Smooth muscle cell (in vitro differentiated cells): ENCODE measurements around the gene ATXN7L1. TPM values are rescaled to one million over a fixed set of nuclear protein-coding genes. Genes with fewer than 3 reads are reported as not detected.
"Not testable (repeated sequence)": the region's sequence is repeated elsewhere in the genome, so short reads cannot be mapped to it uniquely, and the experiment has no call there.

Experiments
- DNase-seq: peaks from one replicate; lab custom pipeline; 2025; ENCODE audit not compliant: unreplicated experiment; lab: John Stamatoyannopoulos, UW
- H2AFZ ChIP-seq: fragments of 200-600 bp; sonication (generic); 2 replicates; pipeline ENCODE4 v1.6.0; 2016; ENCODE audit warnings: antibody characterized with exemption, low read depth, mild to moderate bottlenecking
- H3F3A ChIP-seq: fragments of 200-600 bp; sonication (generic); 2 replicates; pipeline ENCODE4 v1.6.0; 2017; ENCODE audit warnings: antibody characterized with exemption, low read depth
- H3K27ac ChIP-seq: fragments of 200-600 bp; sonication (generic); 2 replicates; pipeline ENCODE4 v1.5.1; 2016; ENCODE audit warnings: low read depth, mild to moderate bottlenecking
- H3K27me3 ChIP-seq: fragments of 200-600 bp; sonication (generic); 2 replicates; pipeline ENCODE4 v1.6.1; 2016; ENCODE audit warnings: low read depth, mild to moderate bottlenecking
- H3K36me3 ChIP-seq: fragments of 200-600 bp; sonication (generic); 2 replicates; pipeline ENCODE4 v1.5.1; 2016; ENCODE audit warnings: low read depth
- H3K4me1 ChIP-seq: fragments of 200-600 bp; sonication (generic); 2 replicates; pipeline ENCODE4 v1.5.1; 2016; ENCODE audit warnings: low read depth
- H3K4me2 ChIP-seq: fragments of 200-600 bp; sonication (generic); 2 replicates; pipeline ENCODE4 v1.6.0; 2016; ENCODE audit warnings: mild to moderate bottlenecking
- H3K4me3 ChIP-seq: fragments of 200-600 bp; sonication (generic); 2 replicates; pipeline ENCODE4 v1.5.1; 2016; ENCODE audit warnings: mild to moderate bottlenecking
- H3K79me2 ChIP-seq: fragments of 200-600 bp; sonication (generic); 2 replicates; pipeline ENCODE4 v1.6.0; 2016; ENCODE audit warnings: low read depth, mild to moderate bottlenecking
- H3K9ac ChIP-seq: fragments of 200-600 bp; sonication (generic); 2 replicates; pipeline ENCODE4 v1.6.0; 2016; ENCODE audit warnings: low read depth
- H3K9me3 ChIP-seq: fragments of 200-600 bp; sonication (generic); replicated peaks from 2 replicates; pipeline ENCODE4 v1.5.1; 2016; ENCODE audit warnings: low read depth
- H4K20me1 ChIP-seq: fragments of 200-600 bp; sonication (generic); 2 replicates; pipeline ENCODE4 v1.6.0; 2016; ENCODE audit warnings: low read depth
- WGBS: methylation state at CpG from one replicate; pipeline ENCODE4 v1.1.7; 2016; ENCODE audit warnings: low lambda C conversion rate; 5-methylcytosine and 5-hydroxymethylcytosine counted together
- polyA plus RNA-seq: library from polyadenylated mRNA; unstranded; fragments of >200 nt; fragmentation: Nextera tagmentation; extraction: Ambion mirVana; gene quantifications from 2 replicates; pipeline ENCODE4 v1.2.1, GENCODE V29; 2016
- total RNA-seq: library from RNA; depleted of rRNA; stranded (reverse); fragments of >200 nt; gene quantifications from 2 replicates; pipeline ENCODE4 v1.2.3, GENCODE V29; 2014
- TF ChIP-seq, protein P1 (sequence below): fragments of 200-600 bp; sonication (generic); IDR thresholded peaks from 2 replicates; pipeline ENCODE4 v1.5.1; 2017; ENCODE audit warnings: borderline replicate concordance, mild to moderate bottlenecking, antibody characterized with exemption; ENCODE audit not compliant: insufficient read depth, poor library complexity, severe bottlenecking

ATXN7L1 gene
- total and polyA plus RNA-seq, 2 experiments from 2014 or later: 3.3 to 4.4 TPM

DNA sequence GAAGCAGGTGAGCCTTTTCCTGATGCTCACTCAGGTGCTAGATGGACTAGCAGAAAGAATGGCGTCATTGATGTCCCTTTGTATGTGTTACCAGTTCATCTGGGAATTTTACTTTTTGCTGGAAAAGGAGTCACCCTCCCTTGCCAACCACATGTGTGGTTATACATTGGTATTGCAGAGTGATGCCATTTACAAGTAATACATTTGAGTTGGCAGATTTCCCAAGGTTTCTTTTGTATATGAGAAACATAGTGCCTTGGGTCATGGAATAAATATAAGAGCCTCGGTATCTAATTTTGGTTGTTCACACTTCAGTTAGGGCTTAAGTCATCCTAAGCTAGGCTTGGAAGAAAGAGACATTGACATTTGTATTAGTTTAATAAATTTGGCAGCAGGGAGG is 10.4 kb upstream of the ATXN7L1 start:
- WGBS: 99% methylated on average over 2 of the region's 2 CpGs
- H3K36me3 ChIP-seq: no peaks in the 10 kb centered on the region
- peaks cover 4% of the 10 kb centered on the region for H3K4me1 ChIP-seq
- no peak overlapping the region for H2AFZ ChIP-seq
- H3K9me3 ChIP-seq: no peaks in the 10 kb centered on the region
- H3K9ac ChIP-seq: no peak overlapping the region
- TF ChIP-seq, protein P1, sequence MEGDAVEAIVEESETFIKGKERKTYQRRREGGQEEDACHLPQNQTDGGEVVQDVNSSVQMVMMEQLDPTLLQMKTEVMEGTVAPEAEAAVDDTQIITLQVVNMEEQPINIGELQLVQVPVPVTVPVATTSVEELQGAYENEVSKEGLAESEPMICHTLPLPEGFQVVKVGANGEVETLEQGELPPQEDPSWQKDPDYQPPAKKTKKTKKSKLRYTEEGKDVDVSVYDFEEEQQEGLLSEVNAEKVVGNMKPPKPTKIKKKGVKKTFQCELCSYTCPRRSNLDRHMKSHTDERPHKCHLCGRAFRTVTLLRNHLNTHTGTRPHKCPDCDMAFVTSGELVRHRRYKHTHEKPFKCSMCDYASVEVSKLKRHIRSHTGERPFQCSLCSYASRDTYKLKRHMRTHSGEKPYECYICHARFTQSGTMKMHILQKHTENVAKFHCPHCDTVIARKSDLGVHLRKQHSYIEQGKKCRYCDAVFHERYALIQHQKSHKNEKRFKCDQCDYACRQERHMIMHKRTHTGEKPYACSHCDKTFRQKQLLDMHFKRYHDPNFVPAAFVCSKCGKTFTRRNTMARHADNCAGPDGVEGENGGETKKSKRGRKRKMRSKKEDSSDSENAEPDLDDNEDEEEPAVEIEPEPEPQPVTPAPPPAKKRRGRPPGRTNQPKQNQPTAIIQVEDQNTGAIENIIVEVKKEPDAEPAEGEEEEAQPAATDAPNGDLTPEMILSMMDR: no peak
- H3K27me3 ChIP-seq: no peaks in the 10 kb centered on the region
- no peaks in the 10 kb centered on the region for H4K20me1 ChIP-seq
- DNase-seq: no peak
- H3K4me3 ChIP-seq: no peak overlapping the region
- no peak overlapping the region for H3K27ac ChIP-seq
- H3F3A ChIP-seq: no peaks in the 10 kb centered on the region
- H3K79me2 ChIP-seq: no peaks in the 10 kb centered on the region
- H3K4me2 ChIP-seq: no peak overlapping the region

DNA sequence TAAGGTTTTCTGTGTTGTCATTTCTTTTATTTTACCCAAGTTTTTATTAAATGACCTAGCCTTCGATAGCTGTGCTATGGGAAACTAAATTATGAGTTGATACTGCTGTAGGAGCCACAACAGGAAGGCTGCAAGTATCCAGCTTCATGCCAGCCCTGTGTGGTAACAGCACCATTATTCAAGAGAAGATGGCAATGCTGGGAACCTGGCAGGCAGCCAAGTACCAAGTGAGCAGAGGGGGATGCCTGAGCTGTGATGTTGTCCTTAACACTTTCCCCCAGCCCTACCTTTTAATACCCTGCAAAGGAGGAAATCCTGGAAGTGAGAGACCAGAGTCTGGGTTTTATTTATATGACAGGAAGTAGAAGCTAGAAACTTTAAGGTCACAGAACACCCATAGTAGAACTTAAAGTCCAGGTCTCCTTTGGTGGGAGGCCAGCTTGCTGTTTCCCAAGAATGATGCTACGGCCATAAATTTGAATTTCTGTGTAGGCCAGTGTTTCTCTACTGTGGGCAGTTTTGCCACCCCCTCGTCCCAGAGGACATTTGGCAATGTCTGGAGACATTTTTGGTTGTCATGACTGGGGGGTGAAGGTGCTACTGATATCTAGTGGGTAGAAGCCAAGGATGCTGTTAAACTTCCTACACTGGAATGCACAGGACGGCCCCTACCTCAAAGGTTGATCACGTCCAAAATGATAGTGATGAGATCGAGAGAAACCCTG is 9.2 kb upstream of the ATXN7L1 start:
- 96% methylated on average over 6 of the region's 6 CpGs for WGBS
- no peaks in the 10 kb centered on the region for H3K27me3 ChIP-seq
- H3K4me3 ChIP-seq: no peak overlapping the region
- peaks cover 4% of the 10 kb centered on the region for H3K4me1 ChIP-seq
- H3K4me2 ChIP-seq: no peak overlapping the region
- H3K79me2 ChIP-seq: no peaks in the 10 kb centered on the region
- no peak for DNase-seq
- H3K9ac ChIP-seq: no peak overlapping the region
- H3F3A ChIP-seq: no peaks in the 10 kb centered on the region
- no peak overlapping the region for H3K27ac ChIP-seq
- no peaks in the 10 kb centered on the region for H3K36me3 ChIP-seq
- no peak overlapping the region for H2AFZ ChIP-seq
- H4K20me1 ChIP-seq: no peaks in the 10 kb centered on the region
- no peaks in the 10 kb centered on the region for H3K9me3 ChIP-seq
- TF ChIP-seq, protein P1: no peak

- H3F3A ChIP-seq, H3K27me3 ChIP-seq, H2AFZ ChIP-seq, H3K9ac ChIP-seq, H3K79me2 ChIP-seq, DNase-seq, H3K4me1 ChIP-seq, H4K20me1 ChIP-seq, H3K27ac ChIP-seq, H3K4me3 ChIP-seq, H3K4me2 ChIP-seq, H3K36me3 ChIP-seq, H3K9me3 ChIP-seq: not testable (repeated sequence)
- 97% methylated on average over 6 of the region's 6 CpGs for WGBS
These were observed 6.8 kb upstream of the ATXN7L1 start for GRCh38 chr7:105883179-105883578.

DNA sequence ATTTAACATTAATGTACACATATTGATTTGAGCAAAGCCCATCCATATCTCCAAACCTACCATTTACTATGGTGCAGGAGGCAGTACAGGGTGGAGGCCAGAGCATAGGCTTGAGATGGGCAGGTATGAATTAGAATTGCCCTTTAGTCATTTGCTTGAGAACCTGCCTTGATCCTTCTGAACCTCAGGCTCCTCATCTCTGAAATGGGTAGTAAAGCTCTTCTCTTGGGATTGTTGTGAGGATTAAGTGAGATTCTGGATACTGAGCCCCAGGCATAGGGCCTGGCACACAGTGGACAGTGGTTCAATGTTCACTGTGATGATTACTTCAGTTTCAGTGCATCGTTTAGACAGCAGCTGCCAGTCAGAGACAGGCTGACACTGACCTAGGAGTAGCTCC is 5.0 kb upstream of the ATXN7L1 start:
- TF ChIP-seq, protein P1: no peak
- H3K4me3 ChIP-seq: no peak overlapping the region
- H3K36me3 ChIP-seq: no peaks in the 10 kb centered on the region
- no peaks in the 10 kb centered on the region for H3K79me2 ChIP-seq
- no peak overlapping the region for H3K4me2 ChIP-seq
- H2AFZ ChIP-seq: no peak overlapping the region
- H3K27ac ChIP-seq: no peak overlapping the region
- no peaks in the 10 kb centered on the region for H3K27me3 ChIP-seq
- no peak overlapping the region for H3K9ac ChIP-seq
- WGBS: 83% methylated on average over 1 of the region's 1 CpG
- peaks cover 8% of the 10 kb centered on the region for H3K4me1 ChIP-seq
- H3K9me3 ChIP-seq: no peaks in the 10 kb centered on the region
- no peaks in the 10 kb centered on the region for H4K20me1 ChIP-seq
- DNase-seq: no peak
- H3F3A ChIP-seq: no peaks in the 10 kb centered on the region
